Measurements from ENCODE around the gene AGBL4.

DNA sequence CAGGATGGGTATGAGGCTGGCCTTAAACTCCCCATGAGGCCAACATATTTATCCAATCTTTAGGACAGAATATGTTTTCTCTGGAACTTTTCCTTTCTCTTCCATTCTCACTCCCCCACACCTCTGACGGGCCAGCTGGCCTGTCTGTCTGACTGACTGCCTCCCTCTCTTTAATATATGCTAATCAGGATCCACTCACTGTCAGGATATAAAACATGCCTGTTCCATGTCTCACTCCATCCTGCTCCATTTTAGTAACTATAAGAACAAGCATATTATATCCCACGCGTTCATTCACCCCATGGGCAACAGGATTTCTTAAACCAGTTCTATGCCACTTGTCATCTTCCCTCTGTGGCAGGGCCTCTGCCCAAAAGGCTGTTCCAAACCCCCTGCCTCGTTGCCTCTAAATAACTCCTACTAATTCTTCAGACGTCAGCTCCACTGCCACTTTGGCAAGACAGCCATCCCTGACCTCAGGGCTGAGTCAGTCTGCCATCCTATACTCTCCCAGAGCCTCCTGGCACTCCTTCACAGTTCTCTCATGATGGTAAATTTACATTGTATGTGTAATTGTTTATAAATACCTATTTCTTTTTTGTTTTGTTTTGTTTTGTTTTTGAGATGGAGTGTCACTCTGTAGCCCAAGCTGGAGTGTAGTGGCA lies 1467.4 kb downstream of the AGBL4 start:
- no peak for TF ChIP-seq EZH2 (IDR thresholded peaks at IDR 0.05; ENCODE audit: insufficient read depth, poor library complexity, severe bottlenecking)
- no peak for TF ChIP-seq EZH2phosphoT487 (IDR thresholded peaks at IDR 0.05; ENCODE audit: insufficient read depth, low read depth)

All from GM23248 (cell line).